Inferior parietal cortex (tissue), 1 donor: ENCODE results near the gene SLC25A45.
"Not testable (repeated sequence)": the region's sequence is repeated elsewhere in the genome, so short reads cannot be mapped to it uniquely, and the experiment has no call there.

Source experiments
- DNase-seq: peaks from one replicate; pipeline ENCODE4 v3.0.0-alpha.2; 2016; ENCODE audit errors: extremely low spot score

Gene SLC25A45

GRCh38 chr11:65362966-65363365, 19.5 kb downstream of the SLC25A45 start:
- DNase-seq: no peak

- DNase-seq: no peak
Measured at GRCh38 chr11:65362320-65362931, 20.0 kb downstream of the SLC25A45 start.

- DNase-seq: no peak
Measured at GRCh38 chr11:65357856-65358356, 24.5 kb downstream of the SLC25A45 start.

- no peak for DNase-seq
Measured at GRCh38 chr11:65356394-65356972, 26.0 kb downstream of the SLC25A45 start.

GRCh38 chr11:65355776-65356393, 26.6 kb downstream of the SLC25A45 start:
- no peak for DNase-seq

GRCh38 chr11:65355013-65355775, 27.3 kb downstream of the SLC25A45 start:
- DNase-seq: no peak

GRCh38 chr11:65354265-65355012, 28.0 kb downstream of the SLC25A45 start, which contains the start of gene TIGD3:
Gene TIGD3 (plus strand): TSS chr11:65354751. CDS start chr11:65355809, 1,058 bp downstream.
- peak; percentile 88 for DNase-seq

GRCh38 chr11:65353900-65354264, 28.6 kb downstream of the SLC25A45 start:
- DNase-seq: no peak

GRCh38 chr11:65353376-65353775, 29.1 kb downstream of the SLC25A45 start:
- DNase-seq: no peak

GRCh38 chr11:65352783-65353182, 29.7 kb downstream of the SLC25A45 start:
- no peak for DNase-seq

GRCh38 chr11:65351511-65351910, 30.9 kb downstream of the SLC25A45 start:
- DNase-seq: no peak

- no peak for DNase-seq
Measured at GRCh38 chr11:65341856-65342255, 40.6 kb downstream of the SLC25A45 start.

GRCh38 chr11:65340226-65340625, 42.2 kb downstream of the SLC25A45 start:
- DNase-seq: no peak

GRCh38 chr11:65338676-65339075, 43.8 kb downstream of the SLC25A45 start:
- DNase-seq: no peak

GRCh38 chr11:65334696-65335295, 47.6 kb downstream of the SLC25A45 start:
- DNase-seq: no peak

GRCh38 chr11:65332591-65332990, 49.9 kb downstream of the SLC25A45 start:
- DNase-seq: not testable (repeated sequence)

- no peak for DNase-seq
Measured at GRCh38 chr11:65330544-65330943, 51.9 kb downstream of the SLC25A45 start.

- peak; percentile 97 for DNase-seq
Measured at GRCh38 chr11:65329944-65330403, 52.5 kb downstream of the SLC25A45 start.

- no peak for DNase-seq
Measured at GRCh38 chr11:65329478-65329877, 53.0 kb downstream of the SLC25A45 start.

GRCh38 chr11:65327021-65327420, 55.4 kb downstream of the SLC25A45 start:
- no peak for DNase-seq

GRCh38 chr11:65325435-65325834, 57.0 kb downstream of the SLC25A45 start:
- no peak for DNase-seq
